ENCODE measurements around the gene PAPPA2. TPM values are rescaled to one million over a fixed set of nuclear protein-coding genes. Genes with fewer than 3 reads are reported as not detected.

The PAPPA2 gene
- total and polyA plus RNA-seq, 9 of the 15 experiments (the other 6 are each of a cell fraction or from before 2014, with no cell fraction given): 0.01 to 0.15 (median 0.05) TPM; not detected in 2

DNA sequence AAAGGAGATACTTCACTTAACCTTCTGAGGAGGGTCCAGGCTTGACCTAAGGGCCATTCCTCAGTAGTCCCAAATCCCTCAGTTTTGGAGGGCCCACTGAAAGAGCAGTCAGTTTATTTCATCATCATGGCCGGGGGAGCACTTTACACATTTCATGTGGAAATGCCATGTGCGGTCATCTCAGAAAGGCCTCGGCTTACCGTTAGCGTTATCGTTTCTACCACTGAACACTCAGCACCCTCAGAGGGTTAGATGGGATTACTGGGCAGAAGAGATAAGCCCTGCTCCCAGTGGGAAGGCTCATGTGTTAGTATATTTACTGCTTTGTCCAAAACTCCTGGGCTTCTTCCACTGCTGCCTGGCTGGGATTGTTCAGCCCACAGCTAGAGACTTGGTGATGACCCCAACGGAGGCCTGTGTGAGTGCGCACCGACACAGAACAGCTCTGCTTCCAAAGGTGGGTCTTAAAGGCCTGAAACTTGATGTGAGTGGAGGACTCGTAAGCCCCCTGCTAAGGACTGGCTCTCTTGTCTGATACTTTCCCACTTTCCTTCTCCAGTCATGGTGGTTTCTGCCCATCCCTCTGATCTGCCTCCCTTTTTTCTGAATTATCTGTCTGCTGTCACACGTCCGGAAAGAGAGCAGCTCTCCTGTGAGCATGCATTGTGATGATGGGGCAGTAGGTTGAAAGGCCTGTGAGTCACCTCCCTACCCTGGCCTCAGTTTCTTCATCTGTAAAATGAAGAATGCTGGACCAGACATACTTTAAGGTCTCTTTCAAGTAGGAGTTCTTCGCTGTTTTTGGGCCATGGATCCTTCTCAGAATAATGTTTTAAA, 417.0 kb downstream of the PAPPA2 start (continued):
- TF ChIP-seq, protein P1, sequence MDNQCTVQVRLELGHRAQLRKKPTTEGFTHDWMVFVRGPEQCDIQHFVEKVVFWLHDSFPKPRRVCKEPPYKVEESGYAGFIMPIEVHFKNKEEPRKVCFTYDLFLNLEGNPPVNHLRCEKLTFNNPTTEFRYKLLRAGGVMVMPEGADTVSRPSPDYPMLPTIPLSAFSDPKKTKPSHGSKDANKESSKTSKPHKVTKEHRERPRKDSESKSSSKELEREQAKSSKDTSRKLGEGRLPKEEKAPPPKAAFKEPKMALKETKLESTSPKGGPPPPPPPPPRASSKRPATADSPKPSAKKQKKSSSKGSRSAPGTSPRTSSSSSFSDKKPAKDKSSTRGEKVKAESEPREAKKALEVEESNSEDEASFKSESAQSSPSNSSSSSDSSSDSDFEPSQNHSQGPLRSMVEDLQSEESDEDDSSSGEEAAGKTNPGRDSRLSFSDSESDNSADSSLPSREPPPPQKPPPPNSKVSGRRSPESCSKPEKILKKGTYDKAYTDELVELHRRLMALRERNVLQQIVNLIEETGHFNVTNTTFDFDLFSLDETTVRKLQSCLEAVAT (IDR thresholded peaks at IDR 0.05): peak in 1 of 2 experiments; percentile 39; a peak in 1 of 4 replicates
- TF ChIP-seq ZNF445 (CRISPR knock-in tag; IDR thresholded peaks at IDR 0.05; ENCODE audit: low read depth) (no peak), ASH1L (IDR thresholded peaks at IDR 0.05; ENCODE audit: borderline replicate concordance, low read depth, partially characterized antibody) (no peak), SP1 (CRISPR knock-in tag; IDR thresholded peaks at IDR 0.05) (no peak), RFX7 (CRISPR knock-in tag; IDR thresholded peaks at IDR 0.05) (no peak), LCOR (CRISPR knock-in tag; IDR thresholded peaks at IDR 0.05) (peak; percentile 39; the same call in 1 of the 2 replicates), ZNF668 (CRISPR knock-in tag; IDR thresholded peaks at IDR 0.05) (no peak), KDM1A (IDR thresholded peaks at IDR 0.05) (peak; percentile 72 to 85), ZNF695 (CRISPR knock-in tag; IDR thresholded peaks at IDR 0.05) (no peak), RBM15 (IDR thresholded peaks at IDR 0.05; ENCODE audit: insufficient read depth, low read length) (no peak), NELFE (IDR thresholded peaks at IDR 0.05; ENCODE audit: insufficient read depth, insufficient read length) (no peak), ZNF76 (CRISPR knock-in tag; IDR thresholded peaks at IDR 0.05; ENCODE audit: borderline replicate concordance) (0 out of 2 replicates have a peak, but pooled peaks have one; percentile 20), KDM4B (IDR thresholded peaks at IDR 0.05; ENCODE audit: borderline replicate concordance in 2 of 2, low read depth in 1 of 2) (0 out of 4 replicates have a peak, but pooled peaks of 1 of the 2 experiments have one; percentile 21), ZNF239 (CRISPR knock-in tag; IDR thresholded peaks at IDR 0.05) (peak; percentile 56), TBL1XR1 (IDR thresholded peaks at IDR 0.05; ENCODE audit: low read length in 2 of 2) (peak; percentile 66 to 85; a peak in 2 of 4 replicates), CCAR2 (IDR thresholded peaks at IDR 0.05; ENCODE audit: low read depth, low read length) (no peak), CREM (IDR thresholded peaks at IDR 0.05; ENCODE audit: low read depth) (0 out of 2 replicates have a peak, but pooled peaks have one; percentile 58), SIN3B (IDR thresholded peaks at IDR 0.05; ENCODE audit: low read depth) (no peak), CBFA2T3 (IDR thresholded peaks at IDR 0.05) (peak; percentile 97), HDAC6 (IDR thresholded peaks at IDR 0.05; ENCODE audit: low read depth, low read length) (no peak)
- TF ChIP-seq, protein P2, sequence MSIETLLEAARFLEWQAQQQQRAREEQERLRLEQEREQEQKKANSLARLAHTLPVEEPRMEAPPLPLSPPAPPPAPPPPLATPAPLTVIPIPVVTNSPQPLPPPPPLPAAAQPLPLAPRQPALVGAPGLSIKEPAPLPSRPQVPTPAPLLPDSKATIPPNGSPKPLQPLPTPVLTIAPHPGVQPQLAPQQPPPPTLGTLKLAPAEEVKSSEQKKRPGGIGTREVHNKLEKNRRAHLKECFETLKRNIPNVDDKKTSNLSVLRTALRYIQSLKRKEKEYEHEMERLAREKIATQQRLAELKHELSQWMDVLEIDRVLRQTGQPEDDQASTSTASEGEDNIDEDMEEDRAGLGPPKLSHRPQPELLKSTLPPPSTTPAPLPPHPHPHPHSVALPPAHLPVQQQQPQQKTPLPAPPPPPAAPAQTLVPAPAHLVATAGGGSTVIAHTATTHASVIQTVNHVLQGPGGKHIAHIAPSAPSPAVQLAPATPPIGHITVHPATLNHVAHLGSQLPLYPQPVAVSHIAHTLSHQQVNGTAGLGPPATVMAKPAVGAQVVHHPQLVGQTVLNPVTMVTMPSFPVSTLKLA (conservative IDR thresholded peaks at IDR 0.05): peak; percentile 66 to 81
- TF ChIP-seq, protein P3, sequence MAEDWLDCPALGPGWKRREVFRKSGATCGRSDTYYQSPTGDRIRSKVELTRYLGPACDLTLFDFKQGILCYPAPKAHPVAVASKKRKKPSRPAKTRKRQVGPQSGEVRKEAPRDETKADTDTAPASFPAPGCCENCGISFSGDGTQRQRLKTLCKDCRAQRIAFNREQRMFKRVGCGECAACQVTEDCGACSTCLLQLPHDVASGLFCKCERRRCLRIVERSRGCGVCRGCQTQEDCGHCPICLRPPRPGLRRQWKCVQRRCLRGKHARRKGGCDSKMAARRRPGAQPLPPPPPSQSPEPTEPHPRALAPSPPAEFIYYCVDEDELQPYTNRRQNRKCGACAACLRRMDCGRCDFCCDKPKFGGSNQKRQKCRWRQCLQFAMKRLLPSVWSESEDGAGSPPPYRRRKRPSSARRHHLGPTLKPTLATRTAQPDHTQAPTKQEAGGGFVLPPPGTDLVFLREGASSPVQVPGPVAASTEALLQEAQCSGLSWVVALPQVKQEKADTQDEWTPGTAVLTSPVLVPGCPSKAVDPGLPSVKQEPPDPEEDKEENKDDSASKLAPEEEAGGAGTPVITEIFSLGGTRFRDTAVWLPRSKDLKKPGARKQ (CRISPR knock-in tag; IDR thresholded peaks at IDR 0.05): no peak
- TF ChIP-seq, protein P4, sequence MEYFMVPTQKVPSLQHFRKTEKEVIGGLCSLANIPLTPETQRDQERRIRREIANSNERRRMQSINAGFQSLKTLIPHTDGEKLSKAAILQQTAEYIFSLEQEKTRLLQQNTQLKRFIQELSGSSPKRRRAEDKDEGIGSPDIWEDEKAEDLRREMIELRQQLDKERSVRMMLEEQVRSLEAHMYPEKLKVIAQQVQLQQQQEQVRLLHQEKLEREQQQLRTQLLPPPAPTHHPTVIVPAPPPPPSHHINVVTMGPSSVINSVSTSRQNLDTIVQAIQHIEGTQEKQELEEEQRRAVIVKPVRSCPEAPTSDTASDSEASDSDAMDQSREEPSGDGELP (CRISPR knock-in tag; IDR thresholded peaks at IDR 0.05; ENCODE audit: borderline replicate concordance): peak; percentile 49
